ENCODE data around the gene SLC8B1. TPM values are rescaled to one million over a fixed set of nuclear protein-coding genes. Genes with fewer than 3 reads are reported as not detected.

The SLC8B1 gene
- total RNA-seq, 4 donors from 2014 or later: 76.5 to 256 (median 95.5) TPM

DNA sequence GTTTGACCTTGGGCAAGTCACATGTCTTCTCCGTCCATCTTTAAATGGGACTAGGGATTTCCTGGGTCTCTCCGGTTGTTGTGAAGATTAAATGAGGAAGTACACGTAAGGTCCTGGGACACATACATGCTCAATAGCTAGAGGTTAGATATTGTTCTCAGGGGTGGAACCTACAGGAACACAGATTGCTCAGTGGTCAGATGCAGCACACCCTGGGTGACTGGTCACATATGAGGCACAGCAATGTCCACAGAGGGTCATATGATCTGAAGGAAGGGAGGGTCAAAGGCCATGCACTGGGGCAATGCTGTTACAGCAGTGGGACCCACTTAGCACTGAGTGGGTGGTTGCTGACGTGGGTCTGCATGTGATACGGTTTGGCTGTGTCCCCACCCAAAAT is 11.4 kb upstream of the SLC8B1 start:
- Histone ChIP-seq H3K9me3 (no peaks in the 10 kb centered on the region), H3K4me3 (no peak overlapping the region), H3K27ac (no peak overlapping the region), H3K36me3 (no peaks in the 10 kb centered on the region), H3K27me3 (no peaks in the 10 kb centered on the region), H3K4me1 (no peaks in the 10 kb centered on the region)
- TF ChIP-seq, protein P1, sequence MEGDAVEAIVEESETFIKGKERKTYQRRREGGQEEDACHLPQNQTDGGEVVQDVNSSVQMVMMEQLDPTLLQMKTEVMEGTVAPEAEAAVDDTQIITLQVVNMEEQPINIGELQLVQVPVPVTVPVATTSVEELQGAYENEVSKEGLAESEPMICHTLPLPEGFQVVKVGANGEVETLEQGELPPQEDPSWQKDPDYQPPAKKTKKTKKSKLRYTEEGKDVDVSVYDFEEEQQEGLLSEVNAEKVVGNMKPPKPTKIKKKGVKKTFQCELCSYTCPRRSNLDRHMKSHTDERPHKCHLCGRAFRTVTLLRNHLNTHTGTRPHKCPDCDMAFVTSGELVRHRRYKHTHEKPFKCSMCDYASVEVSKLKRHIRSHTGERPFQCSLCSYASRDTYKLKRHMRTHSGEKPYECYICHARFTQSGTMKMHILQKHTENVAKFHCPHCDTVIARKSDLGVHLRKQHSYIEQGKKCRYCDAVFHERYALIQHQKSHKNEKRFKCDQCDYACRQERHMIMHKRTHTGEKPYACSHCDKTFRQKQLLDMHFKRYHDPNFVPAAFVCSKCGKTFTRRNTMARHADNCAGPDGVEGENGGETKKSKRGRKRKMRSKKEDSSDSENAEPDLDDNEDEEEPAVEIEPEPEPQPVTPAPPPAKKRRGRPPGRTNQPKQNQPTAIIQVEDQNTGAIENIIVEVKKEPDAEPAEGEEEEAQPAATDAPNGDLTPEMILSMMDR (IDR thresholded peaks at IDR 0.05): no peak
- TF ChIP-seq POLR2AphosphoS5 (IDR thresholded peaks at IDR 0.05) (no peak), EP300 (IDR thresholded peaks at IDR 0.05; ENCODE audit: low read depth) (no peak), POLR2A (IDR thresholded peaks at IDR 0.05) (no peak)
- no peak for DNase-seq
- WGBS, 2 donors (ENCODE audit: low coverage in 1 of 2): 80 to 88% methylated on average over 5 of the region's 5 CpGs
- in situ Hi-C loops (cut with MboI; ENCODE audit: low pct_ligation_motif_present in 1 of 4, low pct_unique_long_range_greater_than_20kb in 1 of 4, low sequenced_read_pairs in 3 of 4): loop anchor here in 1 of 4 donors (25.0 kb wide), 1 partner anchor 159 kb away; the partner anchor contains the start of genes DDX54 and RITA1
- intact Hi-C loops (cut with DNase I; ENCODE audit: low total_unique reads): no loop called here

DNA sequence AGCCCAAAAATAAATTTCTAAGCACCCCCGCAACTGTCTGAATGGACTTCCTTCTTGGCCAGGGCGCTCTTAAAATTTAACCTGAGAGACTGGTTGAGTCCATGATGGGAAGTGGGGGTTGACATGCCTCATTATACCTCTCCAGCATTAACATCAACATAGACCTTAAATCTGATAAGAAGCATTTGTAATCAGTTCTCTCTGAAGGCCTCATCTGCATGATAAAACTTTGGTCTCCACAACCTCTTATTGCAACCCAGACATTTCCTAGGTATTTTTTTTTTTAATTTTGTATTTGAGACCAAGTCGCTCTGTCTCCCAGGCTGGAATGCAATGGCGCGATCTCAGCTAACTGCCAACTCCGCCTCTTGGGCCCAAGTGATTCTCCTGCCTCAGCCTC is 10.4 kb upstream of the SLC8B1 start:
- Histone ChIP-seq H3K27ac (no peak overlapping the region), H3K36me3 (no peaks in the 10 kb centered on the region), H3K4me3 (no peak overlapping the region), H3K27me3 (no peaks in the 10 kb centered on the region), H3K9me3 (no peaks in the 10 kb centered on the region), H3K4me1 (no peaks in the 10 kb centered on the region)
- no peak for DNase-seq
- 94 to 100% methylated on average over 3 to 6 of the region's 6 CpGs for WGBS, 2 donors (ENCODE audit: low coverage in 1 of 2)
- TF ChIP-seq POLR2AphosphoS5 (IDR thresholded peaks at IDR 0.05) (no peak), POLR2A (IDR thresholded peaks at IDR 0.05) (no peak), EP300 (IDR thresholded peaks at IDR 0.05; ENCODE audit: low read depth) (no peak)
- TF ChIP-seq, protein P1 (IDR thresholded peaks at IDR 0.05): no peak
- intact Hi-C loops (cut with DNase I; ENCODE audit: low total_unique reads) (no loop called here), in situ Hi-C loops (cut with MboI; ENCODE audit: low pct_ligation_motif_present in 1 of 4, low pct_unique_long_range_greater_than_20kb in 1 of 4, low sequenced_read_pairs in 3 of 4) (loop anchor here in 1 of 4 donors (25.0 kb wide), 1 partner anchor 158 kb away; the partner anchor contains the start of genes DDX54 and RITA1)

DNA sequence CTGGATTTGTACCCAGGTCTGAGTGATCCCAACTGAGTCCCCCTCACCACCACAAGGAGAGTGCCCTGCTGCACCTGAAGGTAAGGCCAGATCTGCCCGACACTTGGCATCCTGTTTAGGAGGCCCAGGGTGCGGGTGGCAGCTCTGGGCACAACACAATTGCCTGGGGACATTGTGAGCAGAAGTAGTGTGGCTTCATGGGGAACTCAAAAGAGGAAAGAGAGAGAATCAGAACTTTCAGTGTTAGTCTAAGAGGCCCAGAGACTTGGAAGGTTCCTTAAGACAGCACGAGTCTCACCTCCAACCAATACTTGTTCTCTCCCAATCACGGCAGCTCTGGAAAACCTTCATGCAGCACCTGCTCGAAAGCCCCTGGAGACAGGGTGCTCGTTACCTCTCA is 6.6 kb upstream of the SLC8B1 start:
- H3K4me3 ChIP-seq: no peak overlapping the region
- intact Hi-C loops (cut with DNase I; ENCODE audit: low total_unique reads): no loop called here
- no peaks in the 10 kb centered on the region for H3K4me1 ChIP-seq
- H3K36me3 ChIP-seq: no peaks in the 10 kb centered on the region
- DNase-seq: no peak
- no peaks in the 10 kb centered on the region for H3K9me3 ChIP-seq
- TF ChIP-seq EP300 (IDR thresholded peaks at IDR 0.05; ENCODE audit: low read depth): no peak
- no peak for TF ChIP-seq POLR2A (IDR thresholded peaks at IDR 0.05)
- TF ChIP-seq, protein P1 (IDR thresholded peaks at IDR 0.05): no peak
- no peak for TF ChIP-seq POLR2AphosphoS5 (IDR thresholded peaks at IDR 0.05)
- WGBS, 2 donors (ENCODE audit: low coverage in 1 of 2): 82% methylated on average over 6 of the region's 6 CpGs; no CpG with 5 or more reads in 1 of the 2 donors
- in situ Hi-C loops (cut with MboI; ENCODE audit: low pct_ligation_motif_present in 1 of 4, low pct_unique_long_range_greater_than_20kb in 1 of 4, low sequenced_read_pairs in 3 of 4): loop anchor here in 1 of 4 donors (25.0 kb wide), 1 partner anchor 154 kb away; the partner anchor contains the start of genes DDX54 and RITA1
- no peaks in the 10 kb centered on the region for H3K27me3 ChIP-seq
- H3K27ac ChIP-seq: no peak overlapping the region

DNA sequence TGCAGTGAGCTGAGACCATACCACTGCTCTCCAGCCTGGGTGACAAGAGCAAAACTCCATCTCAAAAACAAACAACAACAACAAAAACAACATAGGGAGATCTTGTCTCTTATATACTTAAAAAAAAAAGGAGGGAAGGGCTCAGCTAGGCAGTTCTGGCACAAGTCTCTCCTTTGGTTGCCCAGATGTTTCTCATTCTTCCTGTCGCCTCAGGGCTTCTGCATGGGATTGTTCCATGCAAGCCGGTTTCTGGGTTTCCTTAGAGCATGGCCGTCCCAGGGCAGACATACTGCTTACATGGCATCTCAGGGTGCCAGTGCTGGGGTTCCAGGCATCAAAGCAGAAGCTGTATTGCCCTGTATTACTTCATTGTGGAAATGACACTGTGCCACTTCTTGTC is 5.2 kb upstream of the SLC8B1 start:
- Histone ChIP-seq H3K4me1 (peaks cover 0 to 6% (median 6%) of the 10 kb centered on the region in 4 donors), H3K4me3 (no peak overlapping the region), H3K36me3 (no peaks in the 10 kb centered on the region), H3K9me3 (no peaks in the 10 kb centered on the region), H3K27ac (no peak overlapping the region), H3K27me3 (no peaks in the 10 kb centered on the region)
- 84% methylated on average over 3 of the region's 3 CpGs; no CpG with 5 or more reads in 1 of the 2 donors for WGBS, 2 donors (ENCODE audit: low coverage in 1 of 2)
- intact Hi-C loops (cut with DNase I; ENCODE audit: low total_unique reads): no loop called here
- no peak for TF ChIP-seq EP300 (IDR thresholded peaks at IDR 0.05; ENCODE audit: low read depth)
- in situ Hi-C loops (cut with MboI; ENCODE audit: low pct_ligation_motif_present in 1 of 4, low pct_unique_long_range_greater_than_20kb in 1 of 4, low sequenced_read_pairs in 3 of 4): loop anchor here in 1 of 4 donors (25.0 kb wide), 1 partner anchor 153 kb away; the partner anchor contains the start of genes DDX54 and RITA1
- DNase-seq: no peak

DNA sequence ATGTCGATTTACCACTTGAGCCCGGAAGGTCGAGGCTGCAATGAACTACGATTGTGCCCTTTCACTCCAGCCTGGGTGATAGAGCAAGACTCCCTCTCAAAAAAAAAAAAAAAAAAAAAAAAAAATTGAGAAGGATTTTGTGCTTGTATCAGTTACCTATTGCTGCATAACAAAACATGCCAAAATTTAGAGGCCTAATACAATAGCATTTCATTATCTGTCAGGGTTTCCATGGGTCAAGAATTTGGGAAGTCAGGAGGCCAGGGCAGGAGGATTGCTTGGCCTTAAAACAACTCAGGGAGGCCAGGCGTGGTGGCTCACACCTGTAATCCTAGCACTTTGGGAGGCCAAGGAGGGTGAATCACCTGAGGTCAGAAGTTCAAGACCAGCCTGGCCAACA is 4.6 kb upstream of the SLC8B1 start:
- H3K27me3 ChIP-seq: no peaks in the 10 kb centered on the region
- no peak overlapping the region for H3K27ac ChIP-seq
- no peak for DNase-seq
- no peak overlapping the region for H3K4me3 ChIP-seq
- TF ChIP-seq POLR2A (IDR thresholded peaks at IDR 0.05): no peak
- no peak for TF ChIP-seq EP300 (IDR thresholded peaks at IDR 0.05; ENCODE audit: low read depth)
- TF ChIP-seq, protein P1 (IDR thresholded peaks at IDR 0.05): no peak
- TF ChIP-seq POLR2AphosphoS5 (IDR thresholded peaks at IDR 0.05): no peak
- in situ Hi-C loops (cut with MboI; ENCODE audit: low pct_ligation_motif_present in 1 of 4, low pct_unique_long_range_greater_than_20kb in 1 of 4, low sequenced_read_pairs in 3 of 4): loop anchor here in 1 of 4 donors (25.0 kb wide), 1 partner anchor 152 kb away; the partner anchor contains the start of genes DDX54 and RITA1
- H3K9me3 ChIP-seq: no peaks in the 10 kb centered on the region
- H3K36me3 ChIP-seq: no peaks in the 10 kb centered on the region
- intact Hi-C loops (cut with DNase I; ENCODE audit: low total_unique reads): no loop called here
- WGBS, 2 donors (ENCODE audit: low coverage in 1 of 2): 60 to 96% methylated on average over 1 to 5 of the region's 5 CpGs
- peaks cover 0 to 6% (median 6%) of the 10 kb centered on the region in 4 donors for H3K4me1 ChIP-seq
